OCI-LY7 (cell line): ENCODE data around the gene NFATC2. TPM values are rescaled to one million over a fixed set of nuclear protein-coding genes. Genes with fewer than 3 reads are reported as not detected.
A peak's percentile ranks its signal among the peaks of the same experiment; 100 is the strongest.

ENCODE experiments used
- BruUV-seq: library from RNA; stranded (reverse); fragments of 400-500 nt; replicated peaks from 2 replicates; lab custom pipeline; 2021; lab: Mats Ljungman, UMichigan
- CTCF ChIA-PET: fragments of 300-600 bp; sonication (Branson Sonifier 250); formaldehyde crosslinking; loops from one replicate; lab custom pipeline; 2022; ENCODE audit warnings: antibody characterized with exemption; ENCODE audit not compliant: unreplicated experiment; lab: Charles Lee
- POLR2A ChIA-PET: fragments of 300-600 bp; sonication (Branson Sonifier 250); formaldehyde crosslinking; loops from one replicate; lab custom pipeline; 2022; ENCODE audit warnings: antibody characterized with exemption; lab: Charles Lee
- DNase-seq: peaks from one replicate; pipeline ENCODE4 v3.0.0-alpha.2; 2015; ENCODE audit warnings: low spot score
- H2AFZ ChIP-seq: fragments of 200-600 bp; sonication (generic), shearing (Covaris generic); 2 replicates; pipeline ENCODE4 v1.6.1; 2014; ENCODE audit warnings: mild to moderate bottlenecking, antibody characterized with exemption, low read length, moderate library complexity
- H3K27ac ChIP-seq: fragments of 200-600 bp; sonication (generic); 2 replicates; pipeline ENCODE4 v1.5.1; 2014; ENCODE audit warnings: mixed run types, low read depth, mild to moderate bottlenecking, moderate library complexity, low read length, inconsistent platforms; ENCODE audit not compliant: poor library complexity, severe bottlenecking
- H3K36me3 ChIP-seq: fragments of 200-600 bp; sonication (generic); 2 replicates; pipeline ENCODE4 v1.6.1; 2014; ENCODE audit warnings: mild to moderate bottlenecking, antibody characterized with exemption, low read length, moderate library complexity, mixed read lengths; ENCODE audit not compliant: insufficient read depth
- H3K4me1 ChIP-seq: fragments of 200-600 bp; sonication (generic); 2 replicates; pipeline ENCODE4 v1.5.1; 2014; ENCODE audit warnings: mild to moderate bottlenecking, low read length; ENCODE audit not compliant: insufficient read depth, poor library complexity, severe bottlenecking
- H3K4me2 ChIP-seq: fragments of 200-600 bp; sonication (generic); 2 replicates; pipeline ENCODE4 v1.6.1; 2014; ENCODE audit warnings: mild to moderate bottlenecking, low read length
- H3K4me3 ChIP-seq: fragments of 200-600 bp; sonication (generic); 2 replicates; pipeline ENCODE4 v1.5.1; 2014; ENCODE audit warnings: mild to moderate bottlenecking, low read depth, low read length; ENCODE audit not compliant: poor library complexity, severe bottlenecking
- H3K79me2 ChIP-seq: fragments of 200-600 bp; sonication (generic); 2 replicates; pipeline ENCODE4 v1.6.1; 2016; ENCODE audit warnings: low read depth, mild to moderate bottlenecking, low read length, moderate library complexity, mixed read lengths; ENCODE audit not compliant: insufficient read depth
- H3K9me2 ChIP-seq: fragments of 200-600 bp; sonication (generic); 2 replicates; pipeline ENCODE4 v1.6.1; 2016; ENCODE audit warnings: mild to moderate bottlenecking, low read length, mixed read lengths; ENCODE audit not compliant: insufficient read depth
- H3K9me3 ChIP-seq: fragments of 200-600 bp; sonication (generic); 2 replicates; pipeline ENCODE4 v1.6.1; 2014; ENCODE audit warnings: mild to moderate bottlenecking, mixed run types, low read length, mixed read lengths
- H4K20me1 ChIP-seq: fragments of 200-600 bp; sonication (generic); 2 replicates; pipeline ENCODE4 v1.6.1; 2014; ENCODE audit warnings: mild to moderate bottlenecking, antibody characterized with exemption, low read length, moderate library complexity, mixed read lengths; ENCODE audit not compliant: insufficient read depth
- CTCF ChIP-seq: fragments of 200-600 bp; sonication (generic); conservative IDR thresholded peaks from 2 replicates; pipeline ENCODE4 v1.5.1; 2014; ENCODE audit warnings: mild to moderate bottlenecking, antibody characterized with exemption, low read length, moderate library complexity, mixed read lengths
- EZH2phosphoT487 ChIP-seq: fragments of 200-600 bp; sonication (generic); IDR thresholded peaks from 2 replicates; pipeline ENCODE4 v1.6.1; 2018; ENCODE audit warnings: low read depth, borderline replicate concordance, mild to moderate bottlenecking, mixed run types, antibody characterized with exemption, low read length, moderate library complexity, mixed read lengths
- intact Hi-C: fragments of 100-400 bp; cut with micrococcal nuclease; formaldehyde crosslinking; loops from one replicate; pipeline ENCODE4 v1.10.0; 2022; ENCODE audit not compliant: unreplicated experiment
- total RNA-seq, 2 experiments: library from RNA; depleted of rRNA in 1 of 2; stranded (reverse); fragments of >200 nt in 1 of 2; shearing (Covaris generic) in 1 of 2; gene quantifications; 2 replicates each; pipeline ENCODE4 v1.2.3, GENCODE V29; 2014 to 2022

NFATC2 gene
- total RNA-seq, 2 experiments from 2014 or later, result 12.5 to 43.8 TPM

- Histone ChIP-seq H4K20me1 (no peaks in the 10 kb centered on the region), H3K4me3 (no peak overlapping the region), H3K4me1 (peaks cover 89% of the 10 kb centered on the region), H3K36me3 (peaks cover 20% of the 10 kb centered on the region; the same call in 1 of the 2 replicates), H3K79me2 (peaks cover 92% of the 10 kb centered on the region), H3K4me2 (peak overlapping the region; percentile 2; the same call in 1 of the 2 replicates), H2AFZ (no peak overlapping the region), H3K9me3 (no peaks in the 10 kb centered on the region), H3K27ac (peak overlapping the region; percentile 15), H3K9me2 (no peaks in the 10 kb centered on the region)
- DNase-seq, result no peak
- ChIA-PET CTCF (no interaction called here), POLR2A (interaction anchor here (0.6 kb wide), 1 partner anchor 33 kb away, joined by 3 read pairs; no protein-coding TSS in a partner anchor)
- no TSS peak for BruUV-seq
- TF ChIP-seq CTCF (no peak), EZH2phosphoT487 (no peak)
- intact Hi-C loops, result no loop called here
Measured at GRCh38 chr20:51531141-51531710, 11.3 kb downstream of the NFATC2 start.

GRCh38 chr20:51529758-51530157 lies 12.8 kb downstream of the NFATC2 start:
- peak; percentile 35 for DNase-seq
- Histone ChIP-seq H3K9me2 (no peaks in the 10 kb centered on the region), H3K4me2 (peak overlapping the region; percentile 63), H3K4me1 (peaks cover 89% of the 10 kb centered on the region), H2AFZ (no peak overlapping the region), H3K4me3 (no peak overlapping the region), H3K79me2 (peaks cover 92% of the 10 kb centered on the region), H3K9me3 (no peaks in the 10 kb centered on the region), H3K36me3 (peaks cover 20% of the 10 kb centered on the region; the same call in 1 of the 2 replicates), H3K27ac (peak overlapping the region; percentile 35), H4K20me1 (no peaks in the 10 kb centered on the region)
- CTCF ChIA-PET, result no interaction called here
- POLR2A ChIA-PET, result interaction anchor here (0.6 to 1.0 kb wide), 3 partner anchors 11 to 1834 kb away, joined by 3 to 4 read pairs (median 3); no protein-coding TSS in a partner anchor
- BruUV-seq, result no TSS peak
- intact Hi-C loops, result loop anchor here (2.0 to 5.0 kb wide), 2 partner anchors 69 to 147 kb away; no protein-coding TSS in a partner anchor
- no peak for TF ChIP-seq CTCF
- TF ChIP-seq EZH2phosphoT487, result no peak
